HUES64 (cell line): ENCODE measurements around the gene XXYLT1.
"Not testable (repeated sequence)": the region's sequence is repeated elsewhere in the genome, so short reads cannot be mapped to it uniquely, and the experiment has no call there.

Experiments
- H3K27ac ChIP-seq: 2 replicates; pipeline ENCODE4 v1.7.0; 2013; ENCODE audit warnings: low read depth, low read length, inconsistent platforms
- H3K27me3 ChIP-seq: 2 replicates; pipeline ENCODE4 v1.6.1; 2013; ENCODE audit warnings: mild to moderate bottlenecking, low read length; ENCODE audit not compliant: insufficient read depth
- H3K36me3 ChIP-seq: 2 replicates; pipeline ENCODE4 v1.6.1; 2013; ENCODE audit warnings: mild to moderate bottlenecking, low read length; ENCODE audit not compliant: insufficient read depth
- H3K4me1 ChIP-seq: 2 replicates; pipeline ENCODE4 v1.6.1; 2013; ENCODE audit warnings: mild to moderate bottlenecking, low read length, moderate library complexity; ENCODE audit not compliant: insufficient read depth
- H3K4me3 ChIP-seq: 2 replicates; pipeline ENCODE4 v1.5.1; 2013; ENCODE audit warnings: mild to moderate bottlenecking, low read length, moderate library complexity
- H3K9ac ChIP-seq: 2 replicates; pipeline ENCODE4 v1.6.1; 2013; ENCODE audit warnings: mild to moderate bottlenecking, low read depth, low read length
- H3K9me3 ChIP-seq: 2 replicates; pipeline ENCODE4 v1.6.1; 2013; ENCODE audit warnings: low read depth, low read length; ENCODE audit not compliant: insufficient read depth
- WGBS: fragments of 150-250, 120-280 bp; methylation state at CpG from one replicate; pipeline ENCODE4 v1.1.7; 2013; ENCODE audit warnings: missing lambda C conversion rate; 5-methylcytosine and 5-hydroxymethylcytosine counted together

Gene XXYLT1

DNA sequence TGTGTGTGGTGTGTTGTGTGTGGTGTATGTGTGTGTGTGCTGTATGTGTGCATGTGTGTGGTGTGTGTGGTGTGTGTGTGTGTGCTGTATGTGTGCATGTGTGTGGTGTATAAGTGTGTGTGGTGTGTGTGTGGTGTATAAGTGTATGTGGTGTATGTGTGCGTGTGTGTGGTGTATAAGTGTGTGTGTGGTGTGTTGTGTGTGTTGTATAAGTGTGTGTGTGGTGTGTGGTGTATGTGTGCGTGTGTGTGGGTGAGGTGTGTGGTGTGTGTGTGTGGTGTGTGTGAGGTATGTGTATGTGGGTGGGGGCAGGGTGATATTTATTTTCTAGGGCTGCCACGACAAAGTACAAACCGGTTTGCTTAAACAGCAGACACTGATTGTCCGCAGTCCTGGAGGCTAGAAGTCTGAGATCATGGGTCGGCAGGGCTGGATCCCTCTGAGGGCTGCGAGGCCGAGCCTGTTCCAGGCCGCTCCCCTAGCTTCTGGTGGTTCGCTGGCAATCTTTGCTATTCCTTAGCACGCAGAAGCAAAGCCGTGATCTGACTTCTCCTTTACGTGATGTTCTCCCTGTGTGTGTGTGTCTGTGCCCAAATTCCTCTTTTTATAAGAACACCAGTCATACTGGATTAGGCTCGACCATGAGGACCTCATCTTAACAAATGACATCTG is 160.2 kb downstream of the XXYLT1 start:
- no peaks in the 10 kb centered on the region for H3K27me3 ChIP-seq
- no peak overlapping the region for H3K27ac ChIP-seq
- H3K4me3 ChIP-seq = no peak overlapping the region
- no peaks in the 10 kb centered on the region for H3K36me3 ChIP-seq
- H3K4me1 ChIP-seq = no peaks in the 10 kb centered on the region
- H3K9me3 ChIP-seq = no peaks in the 10 kb centered on the region
- H3K9ac ChIP-seq = no peak overlapping the region
- WGBS = 80% methylated on average over 14 of the region's 14 CpGs

DNA sequence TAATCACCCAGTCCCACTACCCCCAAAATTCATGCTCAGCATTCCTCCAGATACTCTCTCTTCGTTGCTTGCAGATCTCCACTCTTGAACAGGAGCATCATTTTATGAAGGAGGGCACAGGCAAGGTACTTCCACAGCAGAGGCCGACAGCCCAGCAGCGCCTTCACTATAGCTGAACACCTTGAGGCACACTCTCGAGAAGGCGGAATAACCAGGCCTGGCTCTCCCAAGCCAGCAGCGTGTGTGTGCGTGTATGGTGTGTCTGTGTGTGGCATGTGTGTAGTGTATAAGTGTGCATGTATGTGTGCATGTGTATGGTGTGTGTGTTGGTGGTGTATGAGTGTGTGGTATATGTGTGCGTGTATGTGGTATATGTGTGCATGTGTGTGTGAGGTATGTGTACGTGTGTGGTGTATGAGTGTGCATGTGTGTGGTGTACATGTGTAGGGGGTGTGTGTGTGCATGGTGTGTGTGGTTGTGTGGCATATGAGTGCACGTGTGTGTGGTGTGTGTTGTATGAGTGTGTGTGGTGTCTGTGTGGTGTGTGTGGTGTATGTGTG is 161.8 kb downstream of the XXYLT1 start:
- Histone ChIP-seq H3K36me3 (no peaks in the 10 kb centered on the region), H3K4me1 (peaks cover 7% of the 10 kb centered on the region; the same call in 1 of the 2 replicates), H3K4me3 (no peak overlapping the region), H3K27me3 (no peaks in the 10 kb centered on the region), H3K9ac (no peak overlapping the region), H3K27ac (no peak overlapping the region), H3K9me3 (no peaks in the 10 kb centered on the region)
- 84% methylated on average over 10 of the region's 10 CpGs for WGBS

DNA sequence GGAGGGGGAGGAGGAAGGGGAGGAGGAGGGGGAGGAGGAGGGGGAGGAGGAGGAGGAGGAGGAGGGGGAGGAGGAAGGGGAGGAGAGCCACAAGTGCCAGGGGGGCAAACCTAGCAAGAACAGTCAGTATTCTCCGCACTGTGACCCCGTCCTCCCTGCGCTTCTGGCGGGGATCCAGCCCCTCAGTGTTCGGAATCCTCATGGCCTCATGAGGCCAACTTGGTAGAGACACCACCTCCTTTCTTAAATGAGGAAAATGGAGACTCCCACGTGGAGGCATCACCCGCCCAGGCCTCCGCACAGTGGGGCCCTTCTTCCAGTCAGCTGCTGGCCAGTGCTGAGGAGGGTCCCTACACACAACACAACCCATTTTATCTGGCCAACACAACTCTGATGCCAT is 163.4 kb downstream of the XXYLT1 start:
- H3K27me3 ChIP-seq = no peaks in the 10 kb centered on the region
- peaks cover 12% of the 10 kb centered on the region; the same call in 1 of the 2 replicates for H3K4me1 ChIP-seq
- no peak overlapping the region for H3K9ac ChIP-seq
- H3K4me3 ChIP-seq = no peak overlapping the region
- H3K36me3 ChIP-seq = no peaks in the 10 kb centered on the region
- WGBS = 83% methylated on average over 8 of the region's 8 CpGs
- H3K27ac ChIP-seq = no peak overlapping the region
- no peaks in the 10 kb centered on the region for H3K9me3 ChIP-seq

DNA sequence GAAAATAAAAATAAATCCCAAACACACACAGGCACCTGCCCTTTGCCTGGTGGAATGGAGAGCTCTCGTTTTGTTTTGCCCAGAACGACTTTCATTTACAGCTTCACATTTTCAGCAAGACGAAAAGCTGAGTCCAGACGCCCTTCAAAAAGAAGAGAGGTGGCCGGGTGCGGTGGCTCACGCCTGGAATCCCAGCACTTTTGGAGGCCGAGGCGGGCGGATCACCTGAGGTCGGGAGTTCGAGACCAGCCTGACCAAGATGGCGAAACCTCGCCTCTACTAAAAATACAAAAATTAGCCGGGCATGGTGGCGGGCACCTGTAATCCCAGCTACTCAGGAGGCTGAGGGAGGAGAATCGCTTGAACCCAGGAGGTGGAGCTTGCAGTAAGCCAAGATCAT is 163.9 kb downstream of the XXYLT1 start:
- H3K36me3 ChIP-seq, H3K4me3 ChIP-seq, H3K27me3 ChIP-seq, H3K27ac ChIP-seq, H3K9ac ChIP-seq, H3K9me3 ChIP-seq: not testable (repeated sequence)
- WGBS = 90% methylated on average over 17 of the region's 17 CpGs
- H3K4me1 ChIP-seq = peaks cover 12% of the 10 kb centered on the region; the same call in 1 of the 2 replicates

DNA sequence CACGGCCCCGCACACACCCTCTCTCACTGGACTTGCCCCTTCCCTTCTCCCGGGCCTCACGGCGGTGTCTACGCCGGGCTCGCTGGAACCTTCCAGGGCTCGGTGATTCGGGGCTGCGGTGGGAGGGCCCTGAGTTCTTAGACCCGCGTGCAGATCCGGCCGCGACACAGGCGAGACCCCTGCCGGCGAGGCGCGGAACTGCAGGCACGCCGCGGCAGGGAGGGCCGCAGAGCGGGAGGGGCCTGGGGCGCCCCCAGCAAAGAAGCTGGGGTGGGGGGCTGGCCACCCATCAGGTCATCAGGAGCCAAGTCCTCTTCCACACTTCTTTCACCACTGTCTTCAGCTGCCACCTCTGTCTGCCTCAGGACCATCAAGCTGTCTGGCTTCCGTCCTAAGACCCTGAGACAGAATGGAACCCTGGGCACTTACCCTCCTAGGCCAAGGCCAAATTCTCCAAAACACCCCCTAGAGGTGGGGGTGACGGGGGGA is 164.5 kb downstream of the XXYLT1 start:
- no peaks in the 10 kb centered on the region for H3K27me3 ChIP-seq

GRCh38 chr3:195105841-195106417 is 165.0 kb downstream of the XXYLT1 start:
- Histone ChIP-seq H3K9ac (no peak overlapping the region), H3K4me3 (no peak overlapping the region), H3K9me3 (no peaks in the 10 kb centered on the region), H3K27me3 (no peaks in the 10 kb centered on the region), H3K27ac (no peak overlapping the region), H3K36me3 (no peaks in the 10 kb centered on the region), H3K4me1 (peaks cover 12% of the 10 kb centered on the region; the same call in 1 of the 2 replicates)
- WGBS = 74% methylated on average over 8 of the region's 12 CpGs

More for the DNA sequence above, 164.5 kb downstream of the XXYLT1 start:
- no peaks in the 10 kb centered on the region for H3K36me3 ChIP-seq
- H3K4me3 ChIP-seq = no peak overlapping the region
- no peak overlapping the region for H3K27ac ChIP-seq
- H3K4me1 ChIP-seq = peaks cover 12% of the 10 kb centered on the region; the same call in 1 of the 2 replicates
- WGBS = 12% methylated on average over 29 of the region's 29 CpGs
- H3K9me3 ChIP-seq = no peaks in the 10 kb centered on the region
- H3K9ac ChIP-seq = no peak overlapping the region

GRCh38 chr3:195105389-195105788 is 165.6 kb downstream of the XXYLT1 start:
- no peak overlapping the region for H3K9ac ChIP-seq
- no peaks in the 10 kb centered on the region for H3K27me3 ChIP-seq
- no peak overlapping the region for H3K4me3 ChIP-seq
- H3K36me3 ChIP-seq = no peaks in the 10 kb centered on the region
- 90% methylated on average over 13 of the region's 13 CpGs for WGBS
- no peaks in the 10 kb centered on the region for H3K9me3 ChIP-seq
- peaks cover 12% of the 10 kb centered on the region; the same call in 1 of the 2 replicates for H3K4me1 ChIP-seq
- no peak overlapping the region for H3K27ac ChIP-seq

DNA sequence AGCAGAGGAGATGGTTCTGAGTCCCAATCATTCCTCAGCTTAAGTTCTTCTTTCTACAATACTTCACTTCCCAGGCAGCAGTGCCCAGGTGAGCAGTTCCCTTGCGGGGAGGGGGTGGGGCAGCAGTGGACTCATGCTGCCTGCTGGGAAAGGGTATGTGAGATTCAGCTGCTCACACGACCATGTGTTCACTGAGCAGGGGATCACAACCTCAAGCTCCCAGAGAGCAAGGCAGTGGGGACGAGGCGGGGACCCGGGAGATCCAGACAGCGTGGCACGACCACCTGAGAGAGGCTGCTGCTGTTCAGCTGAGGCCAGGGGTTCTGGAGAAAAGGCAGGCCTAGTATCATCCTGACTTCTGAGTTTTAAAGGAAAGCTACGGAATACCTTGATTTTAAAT is 166.6 kb downstream of the XXYLT1 start:
- Histone ChIP-seq H3K9ac (no peak overlapping the region), H3K4me3 (no peak overlapping the region), H3K36me3 (no peaks in the 10 kb centered on the region), H3K4me1 (peaks cover 12% of the 10 kb centered on the region; the same call in 1 of the 2 replicates), H3K9me3 (no peaks in the 10 kb centered on the region), H3K27me3 (no peaks in the 10 kb centered on the region), H3K27ac (no peak overlapping the region)
- WGBS = 77% methylated on average over 7 of the region's 8 CpGs

- H3K4me1 ChIP-seq = peaks cover 12% of the 10 kb centered on the region; the same call in 1 of the 2 replicates
- H3K9me3 ChIP-seq = no peaks in the 10 kb centered on the region
- no peaks in the 10 kb centered on the region for H3K36me3 ChIP-seq
- no peak overlapping the region for H3K27ac ChIP-seq
- no peak overlapping the region for H3K4me3 ChIP-seq
- H3K9ac ChIP-seq = no peak overlapping the region
- no peaks in the 10 kb centered on the region for H3K27me3 ChIP-seq
- WGBS = 92% methylated on average over 2 of the region's 2 CpGs
These were observed 167.3 kb downstream of the XXYLT1 start for GRCh38 chr3:195103623-195104022.

DNA sequence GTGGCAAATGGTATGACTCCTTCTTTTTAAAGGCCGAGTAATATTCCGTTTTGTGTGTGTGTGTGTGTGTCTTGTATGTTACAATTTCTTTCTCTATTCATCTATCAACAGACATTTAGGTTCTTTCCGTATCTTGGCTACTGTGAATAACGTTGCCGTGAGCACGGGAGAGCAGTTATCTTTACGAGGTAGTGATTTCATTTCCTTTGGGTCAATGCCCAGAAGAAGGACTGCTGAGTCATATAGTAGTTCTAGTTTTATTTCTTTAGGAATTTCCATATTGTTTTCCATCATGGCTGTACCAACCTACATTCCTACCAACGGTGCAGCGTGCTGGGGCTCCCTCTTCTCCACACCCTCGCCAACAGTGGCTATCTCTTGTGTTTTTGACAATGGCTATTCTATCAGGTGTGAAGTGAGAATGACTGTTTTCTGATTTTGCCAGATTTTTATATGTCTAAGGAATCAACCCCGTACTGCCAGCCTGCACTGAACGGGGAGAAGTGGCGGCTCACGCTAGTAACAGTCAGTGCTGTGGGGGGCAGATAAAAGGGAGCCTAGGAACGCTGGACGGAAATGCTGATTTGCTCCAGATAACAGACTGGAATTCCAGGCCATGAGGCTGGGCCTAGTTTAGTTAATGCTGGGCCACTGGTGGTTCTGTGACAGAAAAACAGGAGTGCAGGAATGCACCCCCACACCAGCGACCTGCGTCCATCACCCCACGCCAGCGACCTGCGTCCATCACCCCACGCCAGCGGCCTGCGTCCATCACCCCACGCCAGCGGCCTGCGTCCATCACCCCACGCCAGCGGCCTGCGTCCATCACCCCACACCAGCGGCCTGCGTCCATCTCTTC is 168.1 kb downstream of the XXYLT1 start:
- H3K27me3 ChIP-seq = no peaks in the 10 kb centered on the region
- H3K27ac ChIP-seq = no peak overlapping the region
- peaks cover 12% of the 10 kb centered on the region; the same call in 1 of the 2 replicates for H3K4me1 ChIP-seq
- H3K4me3 ChIP-seq = no peak overlapping the region
- H3K9ac ChIP-seq = no peak overlapping the region
- WGBS = 90% methylated on average over 29 of the region's 32 CpGs
- H3K9me3 ChIP-seq = no peaks in the 10 kb centered on the region
- H3K36me3 ChIP-seq = no peaks in the 10 kb centered on the region
